K562 (cell line): ENCODE data around the gene RUNDC3A. TPM values are rescaled to one million over a fixed set of nuclear protein-coding genes. Genes with fewer than 3 reads are reported as not detected.
A peak's percentile ranks its signal among the peaks of the same experiment; 100 is the strongest.

ENCODE experiments used
- ATAC-seq: fragments of 200-7000 bp; cut with Tn5 transposase; 3 replicates; pipeline ENCODE4 v1.9.1; 2020; ENCODE audit warnings: moderate library complexity
- BruUV-seq: library from RNA; stranded (reverse); fragments of 400-500 nt; replicated peaks from 2 replicates; lab custom pipeline; 2021; lab: Mats Ljungman, UMichigan
- CTCF ChIA-PET: fragments of 300-600 bp; formaldehyde crosslinking; extraction: SDS; loops from one replicate; lab custom pipeline; 2021; ENCODE audit warnings: low intra/inter-chr PET ratio; lab: Yijun Ruan, JAX
- POLR2A ChIA-PET: fragments of 300-600, 350-650 bp; sonication (Branson Sonifier 250); formaldehyde crosslinking; extraction: SDS; loops from one replicate; lab custom pipeline; 2021; ENCODE audit warnings: antibody characterized with exemption, inconsistent platforms; lab: Yijun Ruan, JAX
- DNase-seq, 4 experiments: peaks; one replicate each; pipeline versions ENCODE4 v3.0.0 to v3.0.0-alpha.2; 2011 to 2018; ENCODE audit warnings: low spot score in 3 of 4, mixed read lengths in 3 of 4; ENCODE audit errors: extremely low read depth in 1 of 4
- FAIRE-seq: peaks from 2 replicates; lab custom pipeline; 2011; peaks lifted over from hg19 to GRCh38; lab: Jason Lieb, UNC
- H2AFZ ChIP-seq: 2 replicates; pipeline ENCODE4 v1.6.0; 2011; ENCODE audit warnings: low read depth, low read length, control low read depth, inconsistent platforms
- H3K27ac ChIP-seq: fragments of 200-600 bp; 3 replicates; pipeline ENCODE4 v1.8.0; 2011; ENCODE audit warnings: low read depth, mild to moderate bottlenecking, control low read depth, inconsistent platforms, low read length, moderate library complexity, mixed read lengths; ENCODE audit errors: extremely low read depth
- H3K27me3 ChIP-seq, 2 experiments: fragments of 300-600 bp in 1 of 2; 2 replicates in 1 of 2; 3 replicates in 1 of 2; pipeline versions ENCODE4 v1.6.0 to v1.8.0; 2011; ENCODE audit warnings: inconsistent platforms in 2 of 2, low read length in 2 of 2, mild to moderate bottlenecking in 1 of 2, mixed read lengths in 1 of 2, moderate library complexity in 1 of 2; ENCODE audit not compliant: control insufficient read depth in 2 of 2, insufficient read depth in 2 of 2
- H3K36me3 ChIP-seq: fragments of 300-600 bp; 3 replicates; pipeline ENCODE4 v1.8.0; 2011; ENCODE audit warnings: mild to moderate bottlenecking, low read length, inconsistent platforms; ENCODE audit not compliant: control insufficient read depth, insufficient read depth
- H3K4me1 ChIP-seq, 2 experiments: fragments of 200-600 bp in 1 of 2; replicated peaks in 1 of 2; 2 replicates in 1 of 2; 3 replicates in 1 of 2; pipeline versions ENCODE4 v1.5.1 to v1.8.0; 2011; ENCODE audit warnings: inconsistent platforms in 2 of 2, low read length in 2 of 2, mild to moderate bottlenecking in 1 of 2, mixed read lengths in 1 of 2, moderate library complexity in 1 of 2; ENCODE audit not compliant: control insufficient read depth in 2 of 2, insufficient read depth in 2 of 2
- H3K4me2 ChIP-seq: 2 replicates; pipeline ENCODE4 v1.6.1; 2011; ENCODE audit warnings: low read length, control low read depth, inconsistent platforms, mixed read lengths; ENCODE audit not compliant: insufficient read depth
- H3K4me3 ChIP-seq: fragments of 200-600 bp; sonication (generic), shearing (Covaris generic); 2 replicates; pipeline ENCODE4 v1.5.1; 2016; ENCODE audit warnings: control low read depth, inconsistent platforms
- H3K79me2 ChIP-seq: fragments of 200-600 bp; 3 replicates; pipeline ENCODE4 v1.8.0; 2011; ENCODE audit warnings: low read length, inconsistent platforms; ENCODE audit not compliant: control insufficient read depth, insufficient read depth
- H3K9ac ChIP-seq, 2 experiments: 2 replicates each; pipeline versions ENCODE4 v1.6.0 to v1.6.1; 2011; ENCODE audit warnings: low read depth in 2 of 2, low read length in 2 of 2, control low read depth in 1 of 2, inconsistent platforms in 1 of 2, mild to moderate bottlenecking in 1 of 2, mixed read lengths in 1 of 2; ENCODE audit not compliant: insufficient read depth in 1 of 2
- H3K9me1 ChIP-seq: one replicate; pipeline ENCODE4 v1.6.0; 2011; ENCODE audit warnings: inconsistent platforms, mild to moderate bottlenecking, low read length, moderate library complexity; ENCODE audit not compliant: control insufficient read depth, insufficient read depth
- H3K9me3 ChIP-seq: replicated peaks from 2 replicates; pipeline ENCODE4 v1.5.1; 2011; ENCODE audit warnings: low read depth, low read length, inconsistent platforms; ENCODE audit not compliant: control insufficient read depth, insufficient read depth
- H4K20me1 ChIP-seq: replicated peaks from 2 replicates; pipeline ENCODE4 v1.6.1; 2011; ENCODE audit warnings: low read length, inconsistent platforms, mixed read lengths; ENCODE audit not compliant: control insufficient read depth, insufficient read depth
- DPF2 ChIP-seq: fragments of 450-650 bp; IDR thresholded peaks from 2 replicates; pipeline ENCODE4 v1.6.1; 2016
- FOS ChIP-seq: IDR thresholded peaks from 3 replicates; pipeline ENCODE4 v1.6.1; 2011; ENCODE audit not compliant: insufficient read length; ENCODE audit errors: extremely low read depth
- FOXP1 ChIP-seq: sonication (generic); formaldehyde crosslinking; IDR thresholded peaks from 2 replicates; pipeline ENCODE4 v1.8.0; 2022; ENCODE audit warnings: mild to moderate bottlenecking, missing genetic modification reagents
- FOXP4 ChIP-seq: sonication (generic); formaldehyde crosslinking; IDR thresholded peaks from 2 replicates; pipeline ENCODE4 v1.8.0; 2022; ENCODE audit warnings: mild to moderate bottlenecking, missing genetic modification reagents, borderline replicate concordance
- GATA2 ChIP-seq: sonication (generic); formaldehyde crosslinking; IDR thresholded peaks from 2 replicates; pipeline ENCODE4 v1.4.0; 2020; ENCODE audit warnings: mild to moderate bottlenecking, missing genetic modification reagents
- MITF ChIP-seq: IDR thresholded peaks from 2 replicates; pipeline ENCODE4 v1.6.1; 2014; ENCODE audit warnings: antibody characterized with exemption
- PBX2 ChIP-seq, 2 experiments: IDR thresholded peaks in 1 of 2; conservative IDR thresholded peaks in 1 of 2; 2 replicates each; pipeline ENCODE4 v1.6.1; 2016; ENCODE audit warnings: low read depth in 2 of 2, mild to moderate bottlenecking in 1 of 2, missing compliant biosample characterization in 1 of 2, missing genetic modification characterization in 1 of 2, moderate library complexity in 1 of 2
- RAD21 ChIP-seq, 2 experiments: fragments of 250-450 bp in 1 of 2; fragments of 450-650 bp in 1 of 2; sonication (Bioruptor Pico) in 1 of 2; formaldehyde crosslinking in 1 of 2; IDR thresholded peaks in 1 of 2; conservative IDR thresholded peaks in 1 of 2; 2 replicates each; pipeline versions ENCODE4 v1.4.0 to v1.8.0; 2020 to 2022; ENCODE audit warnings: mild to moderate bottlenecking in 2 of 2, moderate library complexity in 1 of 2
- SMAD4 ChIP-seq: fragments of 250-450 bp; sonication (Bioruptor Pico); conservative IDR thresholded peaks from 2 replicates; pipeline ENCODE4 v1.8.0; 2021; ENCODE audit warnings: inconsistent platforms, mild to moderate bottlenecking, moderate library complexity
- SMC3 ChIP-seq: conservative IDR thresholded peaks from 2 replicates; pipeline ENCODE4 v1.6.1; 2011; ENCODE audit warnings: low read depth, low read length, improper control_type of control experiment; ENCODE audit not compliant: insufficient read depth
- SOX6 ChIP-seq: fragments of 450-650 bp; IDR thresholded peaks from 2 replicates; pipeline ENCODE4 v1.6.1; 2014; ENCODE audit warnings: mild to moderate bottlenecking
- TEAD1 ChIP-seq, 2 experiments: fragments of 450-650 bp in 1 of 2; sonication (generic) in 1 of 2; formaldehyde crosslinking; IDR thresholded peaks; 2 replicates each; pipeline versions ENCODE4 v1.4.0 to v1.8.0; 2020 to 2022; ENCODE audit warnings: mild to moderate bottlenecking in 2 of 2, missing genetic modification reagents in 1 of 2
- ZNF24 ChIP-seq: fragments of 450-650 bp; IDR thresholded peaks from 2 replicates; pipeline ENCODE4 v1.6.1; 2016
- ZNF263 ChIP-seq: sonication (generic); formaldehyde crosslinking; IDR thresholded peaks from 2 replicates; pipeline ENCODE4 v1.8.0; 2022; ENCODE audit warnings: mild to moderate bottlenecking, missing genetic modification reagents, borderline replicate concordance
- WGBS: fragments of 100-300 bp; shearing (Covaris generic); methylation state at CpG from one replicate; pipeline ENCODE4 v1.1.6; 2016; ENCODE audit warnings: low coverage, mixed read lengths; ENCODE audit not compliant: insufficient coverage; ENCODE audit errors: missing lambda C conversion rate; 5-methylcytosine and 5-hydroxymethylcytosine counted together
- in situ Hi-C: fragments of 300-500 bp; cut with MboI; formaldehyde crosslinking; loops from 4 replicates; pipeline ENCODE4 v1.15.0; 2018; ENCODE audit warnings: inconsistent platforms, mixed read lengths
- intact Hi-C: fragments of 100-400 bp; cut with micrococcal nuclease; formaldehyde crosslinking; loops from 2 replicates; pipeline ENCODE4 v1.14.2; 2022
- polyA plus RNA-seq, 8 experiments: library from polyadenylated mRNA; depleted of rRNA in 4 of 8; stranded (reverse) in 5 of 8; unstranded in 3 of 8; fragments of >200 nt; fragmentation: Nextera tagmentation in 2 of 8; fragmentation: Illumina TruSeq in 1 of 8; extraction: Ambion mirVana in 2 of 8; extraction: Trizol in 1 of 8; gene quantifications; 2 replicates each; pipeline versions ENCODE4 v1.2.1 to v1.2.3, GENCODE V29; 2011 to 2014; ENCODE audit warnings: inconsistent platforms in 1 of 8, missing spikeins in 1 of 8
- total RNA-seq, 7 experiments: library from RNA; depleted of rRNA in 6 of 7; stranded (reverse); fragments of >200 nt in 6 of 7; fragmentation: Illumina TruSeq in 2 of 7; extraction: Trizol in 2 of 7; gene quantifications; 2 replicates each; pipeline versions ENCODE4 v1.2.1 to v1.2.3, GENCODE V29; 2011 to 2021; ENCODE audit warnings: low replicate concordance in 1 of 7

RUNDC3A gene
- total and polyA plus RNA-seq, 9 of the 15 experiments (the other 6 are each of a cell fraction or from before 2014, with no cell fraction given): not detected

- in situ Hi-C loops (loop anchor here (25.0 kb wide), 1 partner anchor 394 kb away; the partner anchor contains the start of gene PPY), intact Hi-C loops (loop anchor here (1.0 kb wide), 1 partner anchor 121 kb away; no protein-coding TSS in a partner anchor)
- no peak overlapping the region for H3K27ac ChIP-seq
- no peaks in the 10 kb centered on the region for H4K20me1 ChIP-seq
- no peaks in the 10 kb centered on the region for H3K79me2 ChIP-seq
- H3K27me3 ChIP-seq: no peaks in the 10 kb centered on the region
- POLR2A ChIA-PET: interaction anchor here (0.7 to 1.5 kb wide), 3 partner anchors 9 to 127 kb away, joined by 4 to 9 read pairs (median 4); no protein-coding TSS in a partner anchor
- peak overlapping the region; percentile 75 for H2AFZ ChIP-seq
- ATAC-seq (peak; percentile 64), FAIRE-seq (peak; percentile 83), DNase-seq (peak; percentile 68 to 90 (median 70))
- no peak overlapping the region for H3K4me3 ChIP-seq
- peaks cover 8 to 18% of the 10 kb centered on the region in 2 experiments; a peak in 4 of 5 replicates for H3K4me1 ChIP-seq
- H3K9me3 ChIP-seq: no peaks in the 10 kb centered on the region
- no peaks in the 10 kb centered on the region for H3K36me3 ChIP-seq
- no peaks in the 10 kb centered on the region for H3K9me1 ChIP-seq
- BruUV-seq: no TSS peak
- WGBS: 2% methylated on average over 7 of the region's 7 CpGs
- H3K9ac ChIP-seq: no peak overlapping the region
- CTCF ChIA-PET: interaction anchor here (0.8 to 1.9 kb wide), 5 partner anchors 14 to 128 kb away, joined by 3 to 20 read pairs (median 3); partner anchors contain the start of genes GRN and SLC4A1
- peak overlapping the region; percentile 25 for H3K4me2 ChIP-seq
- 0 out of 2 replicates have a peak, but pooled peaks have one; percentile 22 for TF ChIP-seq DPF2
- TF ChIP-seq SMAD4 (CRISPR knock-in tag): no peak
- 0 out of 2 replicates have a peak, but pooled peaks have one; percentile 31 for TF ChIP-seq FOXP4 (CRISPR knock-in tag)
- TF ChIP-seq FOS: no peak
- no peak for TF ChIP-seq PBX2 (CRISPR knock-in tag; IDR thresholded peaks at IDR 0.05; ENCODE audit: low read depth)
- TF ChIP-seq PBX2 (tag; conservative IDR thresholded peaks at IDR 0.05; ENCODE audit: low read depth): peak; percentile 92
- no peak for TF ChIP-seq ZNF24
- TF ChIP-seq RAD21 (CRISPR knock-in tag; conservative IDR thresholded peaks at IDR 0.05 in 1 of 2, IDR thresholded peaks at IDR 0.05 in 1 of 2): peak; percentile 62 to 78
- peak; percentile 17; the same call in 1 of the 2 replicates for TF ChIP-seq ZNF263 (CRISPR knock-in tag)
- TF ChIP-seq FOXP1 (CRISPR knock-in tag): peak; percentile 30; the same call in 1 of the 2 replicates
- no peak for TF ChIP-seq GATA2 (CRISPR knock-in tag)
- TF ChIP-seq MITF: peak; percentile 80
- peak in 1 of 2 experiments; percentile 41; a peak in 1 of 4 replicates for TF ChIP-seq TEAD1 (CRISPR knock-in tag; IDR thresholded peaks at IDR 0.05)
- peak; percentile 53 for TF ChIP-seq SMC3
- TF ChIP-seq SOX6: peak; percentile 8; the same call in 1 of the 2 replicates
Observed at GRCh38 chr17:44331249-44331760, 22.9 kb downstream of the RUNDC3A start.
